BLaER1 (cell line): ENCODE results near the gene NPRL2.

ENCODE experiments used
- H3K27ac ChIP-seq: shearing (Covaris generic); formaldehyde crosslinking; 2 replicates; pipeline ENCODE4 v1.8.1; 2022
- H3K27me3 ChIP-seq: shearing (Covaris generic); formaldehyde crosslinking; 2 replicates; pipeline ENCODE4 v1.8.1; 2022
- H3K36me3 ChIP-seq: shearing (Covaris generic); formaldehyde crosslinking; 2 replicates; pipeline ENCODE4 v1.8.1; 2022
- H3K4me1 ChIP-seq: shearing (Covaris generic); formaldehyde crosslinking; 2 replicates; pipeline ENCODE4 v1.8.1; 2022
- H3K4me2 ChIP-seq: shearing (Covaris generic); formaldehyde crosslinking; 2 replicates; pipeline ENCODE4 v1.8.1; 2022
- H3K4me3 ChIP-seq: shearing (Covaris generic); formaldehyde crosslinking; 2 replicates; pipeline ENCODE4 v1.8.1; 2022
- H3K9ac ChIP-seq: shearing (Covaris generic); formaldehyde crosslinking; 2 replicates; pipeline ENCODE4 v1.8.1; 2022
- H3K9me3 ChIP-seq: shearing (Covaris generic); formaldehyde crosslinking; 2 replicates; pipeline ENCODE4 v1.8.1; 2022
- H4K20me1 ChIP-seq: shearing (Covaris generic); formaldehyde crosslinking; 2 replicates; pipeline ENCODE4 v1.8.1; 2022
- Cebpa-rat ChIP-seq: shearing (Covaris generic); IDR thresholded peaks from 2 replicates; pipeline ENCODE4 v1.8.1; 2022

NPRL2 gene

GRCh38 chr3:50353245-50354004 is 2.9 kb upstream of the NPRL2 start:
- peaks cover 86% of the 10 kb centered on the region for H4K20me1 ChIP-seq

GRCh38 chr3:50352781-50353180 is 2.2 kb upstream of the NPRL2 start:
- Histone ChIP-seq H3K9ac (no peak overlapping the region), H3K4me3 (no peak overlapping the region), H4K20me1 (peaks cover 79% of the 10 kb centered on the region), H3K27me3 (no peaks in the 10 kb centered on the region), H3K4me2 (no peak overlapping the region), H3K4me1 (peaks cover 59% of the 10 kb centered on the region), H3K9me3 (no peaks in the 10 kb centered on the region), H3K27ac (no peak overlapping the region), H3K36me3 (peaks cover 71% of the 10 kb centered on the region)
- no peak for TF ChIP-seq Cebpa-rat

More at GRCh38 chr3:50353245-50354004, 2.9 kb upstream of the NPRL2 start:
- H3K27ac ChIP-seq: no peak overlapping the region
- peaks cover 71% of the 10 kb centered on the region for H3K36me3 ChIP-seq
- no peaks in the 10 kb centered on the region for H3K27me3 ChIP-seq
- H3K9me3 ChIP-seq: no peaks in the 10 kb centered on the region
- peaks cover 64% of the 10 kb centered on the region for H3K4me1 ChIP-seq
- no peak overlapping the region for H3K4me2 ChIP-seq
- H3K9ac ChIP-seq: peak overlapping the region; percentile 29; the same call in 1 of the 2 replicates
- TF ChIP-seq Cebpa-rat: no peak
- H3K4me3 ChIP-seq: no peak overlapping the region

- Histone ChIP-seq H3K27me3 (no peaks in the 10 kb centered on the region), H3K4me2 (peak overlapping the region; percentile 98), H4K20me1 (peaks cover 64% of the 10 kb centered on the region), H3K4me1 (peaks cover 46% of the 10 kb centered on the region), H3K9ac (peak overlapping the region; percentile 85), H3K9me3 (no peaks in the 10 kb centered on the region), H3K4me3 (peak overlapping the region; percentile 74), H3K27ac (no peak overlapping the region), H3K36me3 (peaks cover 61% of the 10 kb centered on the region)
- TF ChIP-seq Cebpa-rat: no peak
These were observed 735 bp upstream of the NPRL2 start for GRCh38 chr3:50351323-50351697.

GRCh38 chr3:50350213-50350526 is 405 bp downstream of the NPRL2 start:
- peak overlapping the region; percentile 98 for H3K4me2 ChIP-seq
- H3K27ac ChIP-seq: peak overlapping the region; percentile 87
- TF ChIP-seq Cebpa-rat: no peak
- H3K27me3 ChIP-seq: peaks cover 7% of the 10 kb centered on the region; the same call in 1 of the 2 replicates
- peaks cover 50% of the 10 kb centered on the region for H3K36me3 ChIP-seq
- peaks cover 53% of the 10 kb centered on the region for H4K20me1 ChIP-seq
- peak overlapping the region; percentile 74 for H3K4me3 ChIP-seq
- peaks cover 46% of the 10 kb centered on the region for H3K4me1 ChIP-seq
- H3K9ac ChIP-seq: peak overlapping the region; percentile 85
- no peaks in the 10 kb centered on the region for H3K9me3 ChIP-seq

GRCh38 chr3:50347187-50347813 is 3.3 kb downstream of the NPRL2 start:
- no peak for TF ChIP-seq Cebpa-rat
- Histone ChIP-seq H4K20me1 (peaks cover 24% of the 10 kb centered on the region), H3K9me3 (no peaks in the 10 kb centered on the region), H3K4me3 (no peak overlapping the region), H3K4me2 (no peak overlapping the region), H3K27ac (no peak overlapping the region), H3K27me3 (peaks cover 11% of the 10 kb centered on the region; the same call in 1 of the 2 replicates), H3K4me1 (peaks cover 62% of the 10 kb centered on the region), H3K9ac (0 out of 2 replicates have a peak overlapping the region, but pooled peaks have one; percentile 0), H3K36me3 (peaks cover 26% of the 10 kb centered on the region)

- peaks cover 65% of the 10 kb centered on the region for H3K4me1 ChIP-seq
- H3K4me3 ChIP-seq: peak within 1 kb of the TSS; percentile 49
- H4K20me1 ChIP-seq: peaks cover 10% of the 10 kb centered on the region; the same call in 1 of the 2 replicates
- peaks cover 21% of the 10 kb centered on the region for H3K36me3 ChIP-seq
- peaks cover 23% of the 10 kb centered on the region for H3K27me3 ChIP-seq
- no peak for TF ChIP-seq Cebpa-rat
- peak within 1 kb of the TSS; percentile 39; the same call in 1 of the 2 replicates for H3K9ac ChIP-seq
- H3K27ac ChIP-seq: no peak within 1 kb of the TSS
- no peaks in the 10 kb centered on the region for H3K9me3 ChIP-seq
- H3K4me2 ChIP-seq: peak within 1 kb of the TSS; percentile 84
These were observed 4.9 kb downstream of the NPRL2 start, which contains the start of gene ZMYND10 for GRCh38 chr3:50345586-50346234. ZMYND10 (minus strand) TSS chr3:50345732; CDS start chr3:50345579, 153 bp downstream.

- H3K4me1 ChIP-seq: peaks cover 67% of the 10 kb centered on the region
- H3K9me3 ChIP-seq: no peaks in the 10 kb centered on the region
- H3K27ac ChIP-seq: no peak overlapping the region
- no peak for TF ChIP-seq Cebpa-rat
- peak overlapping the region; percentile 49 for H3K4me3 ChIP-seq
- H3K27me3 ChIP-seq: peaks cover 30% of the 10 kb centered on the region
- peaks cover 10% of the 10 kb centered on the region; the same call in 1 of the 2 replicates for H4K20me1 ChIP-seq
- H3K9ac ChIP-seq: no peak overlapping the region
- peak overlapping the region; percentile 84 for H3K4me2 ChIP-seq
- peaks cover 21% of the 10 kb centered on the region for H3K36me3 ChIP-seq
These were observed 5.6 kb downstream of the NPRL2 start for GRCh38 chr3:50345008-50345407.

- no peak for TF ChIP-seq Cebpa-rat
- Histone ChIP-seq H3K4me1 (peaks cover 70% of the 10 kb centered on the region), H3K9me3 (no peaks in the 10 kb centered on the region), H3K36me3 (peaks cover 8% of the 10 kb centered on the region), H3K4me3 (no peak overlapping the region), H3K27me3 (peaks cover 37% of the 10 kb centered on the region), H3K27ac (no peak overlapping the region), H3K9ac (no peak overlapping the region), H3K4me2 (peak overlapping the region; percentile 26), H4K20me1 (no peaks in the 10 kb centered on the region)
These were observed 7.6 kb downstream of the NPRL2 start for GRCh38 chr3:50342813-50343633.

GRCh38 chr3:50341996-50342650 is 8.5 kb downstream of the NPRL2 start:
- peaks cover 37% of the 10 kb centered on the region for H3K27me3 ChIP-seq

More at GRCh38 chr3:50341996-50342650, 8.5 kb downstream of the NPRL2 start:
- Histone ChIP-seq H3K36me3 (no peaks in the 10 kb centered on the region), H3K9ac (no peak overlapping the region), H3K4me3 (no peak overlapping the region), H3K4me1 (peaks cover 70% of the 10 kb centered on the region), H3K27ac (no peak overlapping the region), H4K20me1 (no peaks in the 10 kb centered on the region; the same call in 1 of the 2 replicates), H3K4me2 (peak overlapping the region; percentile 26), H3K9me3 (no peaks in the 10 kb centered on the region)
- TF ChIP-seq Cebpa-rat: no peak
